ENCODE measurements around the gene TPBGL. TPM values are rescaled to one million over a fixed set of nuclear protein-coding genes. Genes with fewer than 3 reads are reported as not detected.

TPBGL gene
- under 0.01 TPM in 1 of 2 replicates, not detected in the other for total RNA-seq

GRCh38 chr11:75240311-75241035 lies at the start of gene TPBGL:
TPBGL (plus strand) TSS chr11:75240774; CDS start chr11:75241050, 276 bp downstream.

Other genes starting within 250 kb of the TPBGL start
- not detected in 2 replicates for gene OR2AT4, start 143.9 kb upstream of the TPBGL start, total RNA-seq
- gene SLCO2B1, start 89.7 kb upstream of the TPBGL start, total RNA-seq, result 0.28 and 0.65 TPM in 2 replicates
- gene ARRB1, start 110.9 kb downstream of the TPBGL start, total RNA-seq, result 9.1 and 11.1 TPM in 2 replicates
- 2,735 and 2,909 TPM in 2 replicates for gene RPS3, start 158.7 kb downstream of the TPBGL start, total RNA-seq
- 2.4 and 3.0 TPM in 2 replicates for gene KLHL35, start 192.4 kb downstream of the TPBGL start, total RNA-seq